Brain microvascular endothelial cell (primary cell): ENCODE measurements around the gene BMX.

Experiments used
- DNase-seq: peaks from one replicate; pipeline ENCODE4 v3.0.0-alpha.2; 2020
- H3K27ac ChIP-seq: fragments of 250-450 bp; sonication (Bioruptor Pico); 2 replicates; pipeline ENCODE4 v1.5.1; 2020; ENCODE audit warnings: mild to moderate bottlenecking, moderate library complexity
- H3K27me3 ChIP-seq: fragments of 250-450 bp; sonication (Bioruptor Pico); replicated peaks from 2 replicates; pipeline ENCODE4 v1.5.1; 2020; ENCODE audit warnings: mild to moderate bottlenecking
- H3K36me3 ChIP-seq: fragments of 250-450 bp; sonication (Bioruptor Pico); replicated peaks from 2 replicates; pipeline ENCODE4 v1.5.1; 2020; ENCODE audit warnings: mild to moderate bottlenecking
- H3K4me3 ChIP-seq: 2 replicates; pipeline ENCODE4 v1.5.1; 2011; ENCODE audit warnings: low read depth, mild to moderate bottlenecking, control low read depth, low read length, moderate library complexity
- CTCF ChIP-seq: IDR thresholded peaks from 2 replicates; pipeline ENCODE4 v1.5.1; 2011; ENCODE audit warnings: low read depth, mild to moderate bottlenecking, moderate library complexity, low read length, control low read depth, inconsistent platforms; ENCODE audit errors: missing control alignments
- in situ Hi-C: cut with HindIII; loops from 2 replicates; pipeline ENCODE4 v1.10.0; 2017; ENCODE audit warnings: low sequenced_read_pairs, low pct_ligation_motif_present

The BMX gene

DNA sequence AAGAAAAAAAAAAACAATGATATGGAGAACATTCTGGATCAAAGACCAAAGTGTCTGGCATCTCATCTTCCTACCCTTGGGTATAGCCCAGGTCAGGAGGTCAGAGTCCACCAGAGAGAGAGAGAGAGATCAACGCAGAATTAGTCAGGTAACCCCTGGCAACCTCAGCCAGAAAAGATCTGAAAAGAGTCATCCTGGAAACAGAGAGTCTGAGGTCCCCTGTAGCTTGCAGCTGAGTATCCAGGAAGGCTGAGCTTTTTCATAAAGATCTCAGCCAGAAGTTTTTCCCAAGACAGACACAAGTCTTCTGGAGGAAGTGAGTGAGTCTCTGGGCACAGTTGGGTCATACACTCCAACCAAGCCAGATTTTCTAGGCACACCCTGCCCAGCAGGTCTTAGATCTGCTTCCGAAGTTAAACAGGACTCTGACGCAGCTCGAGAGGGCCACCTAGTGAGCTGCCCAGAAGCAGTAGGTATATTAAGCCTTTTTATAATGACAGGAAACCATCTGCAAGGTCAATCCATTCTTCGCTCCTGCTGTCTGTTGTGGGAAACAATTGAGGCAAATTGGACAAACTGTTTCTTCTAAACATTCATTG lies 64.5 kb downstream of the BMX start:
- H3K4me3 ChIP-seq: no peak overlapping the region
- DNase-seq: peak; percentile 48
- H3K27me3 ChIP-seq: no peaks in the 10 kb centered on the region
- H3K36me3 ChIP-seq: no peaks in the 10 kb centered on the region
- no peak overlapping the region for H3K27ac ChIP-seq
- in situ Hi-C loops: no loop called here
- TF ChIP-seq CTCF: peak; percentile 76

GRCh38 chrX:15566244-15566643 lies 65.6 kb downstream of the BMX start:
- no peak for DNase-seq
- peak; percentile 31 for TF ChIP-seq CTCF
- no peaks in the 10 kb centered on the region for H3K36me3 ChIP-seq
- in situ Hi-C loops: no loop called here
- H3K27me3 ChIP-seq: no peaks in the 10 kb centered on the region
- no peak overlapping the region for H3K27ac ChIP-seq
- no peak overlapping the region for H3K4me3 ChIP-seq

DNA sequence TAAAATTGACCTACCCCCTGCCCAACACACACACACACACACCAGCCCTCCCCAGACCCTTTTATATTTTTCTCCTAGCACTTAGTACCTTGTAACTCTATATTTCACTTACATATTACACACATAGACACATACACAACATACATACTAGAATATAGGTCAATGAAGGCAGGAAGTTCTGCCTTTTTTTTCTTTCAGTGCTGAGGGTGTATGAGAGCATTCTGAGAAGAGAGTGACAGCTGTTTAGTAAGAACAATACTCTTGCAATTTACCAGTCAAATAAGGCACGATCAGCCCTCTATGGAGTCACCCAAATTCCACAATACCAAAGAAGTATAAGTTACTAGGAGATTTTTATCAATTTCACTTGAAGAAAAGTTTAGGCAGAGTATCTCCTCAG lies 66.7 kb downstream of the BMX start:
- no peak for TF ChIP-seq CTCF
- no peak for DNase-seq
- Histone ChIP-seq H3K36me3 (no peaks in the 10 kb centered on the region), H3K27ac (no peak overlapping the region), H3K27me3 (no peaks in the 10 kb centered on the region), H3K4me3 (no peak overlapping the region)
- in situ Hi-C loops: no loop called here

- DNase-seq: no peak
- Histone ChIP-seq H3K27me3 (no peaks in the 10 kb centered on the region), H3K36me3 (no peaks in the 10 kb centered on the region), H3K27ac (no peak overlapping the region), H3K4me3 (no peak overlapping the region)
- in situ Hi-C loops: no loop called here
- TF ChIP-seq CTCF: no peak
These were observed 67.4 kb downstream of the BMX start for GRCh38 chrX:15567886-15568616.

- Histone ChIP-seq H3K27ac (no peak overlapping the region), H3K27me3 (no peaks in the 10 kb centered on the region), H3K36me3 (no peaks in the 10 kb centered on the region), H3K4me3 (no peak overlapping the region)
- DNase-seq: no peak
- no peak for TF ChIP-seq CTCF
- in situ Hi-C loops: no loop called here
These were observed 69.5 kb downstream of the BMX start for GRCh38 chrX:15570145-15570544.
